CD8-positive, alpha-beta memory T cell (primary cell): Measurements from ENCODE around the gene GATD1. TPM values are rescaled to one million over a fixed set of nuclear protein-coding genes. Genes with fewer than 3 reads are reported as not detected.
A peak's percentile ranks its signal among the peaks of the same experiment; 100 is the strongest.

Experiments
- CTCF ChIA-PET: fragments of 350-600 bp; sonication (Branson Sonifier 250); formaldehyde crosslinking; loops from one replicate; lab custom pipeline; 2021; ENCODE audit warnings: antibody characterized with exemption; lab: Charles Lee
- POLR2A ChIA-PET: fragments of 350-600 bp; sonication (Branson Sonifier 250); formaldehyde crosslinking; loops from one replicate; lab custom pipeline; 2021; ENCODE audit warnings: antibody characterized with exemption; lab: Charles Lee
- DNase-seq, 5 donors: peaks; one replicate each; pipeline versions ENCODE4 v3.0.0 to v3.0.0-alpha.2; 2020 to 2022; ENCODE audit warnings: mixed read lengths in 1 of 5
- H3K27ac ChIP-seq: one replicate; pipeline ENCODE4 v1.7.0; 2013; ENCODE audit warnings: low read depth, mild to moderate bottlenecking, low read length, moderate library complexity
- H3K27me3 ChIP-seq: 2 replicates; pipeline ENCODE4 v1.7.0; 2013; ENCODE audit warnings: low read length, mild to moderate bottlenecking; ENCODE audit not compliant: insufficient read depth, poor library complexity, severe bottlenecking
- H3K36me3 ChIP-seq: 2 replicates; pipeline ENCODE4 v1.7.0; 2013; ENCODE audit warnings: mild to moderate bottlenecking, low read length, moderate library complexity; ENCODE audit not compliant: insufficient read depth
- H3K4me1 ChIP-seq: 2 replicates; pipeline ENCODE4 v1.7.0; 2013; ENCODE audit warnings: mild to moderate bottlenecking, low read length, moderate library complexity; ENCODE audit not compliant: insufficient read depth
- H3K4me3 ChIP-seq: 2 replicates; pipeline ENCODE4 v1.7.0; 2013; ENCODE audit warnings: mild to moderate bottlenecking, low read length
- H3K9me3 ChIP-seq: 2 replicates; pipeline ENCODE4 v1.7.0; 2013; ENCODE audit warnings: mild to moderate bottlenecking, low read length
- H3K27ac Mint-ChIP-seq, 8 donors: one replicate each; pipeline ENCODE4 v1.8.0; 2020 to 2021; ENCODE audit warnings: mixed read lengths in 8 of 8, mild to moderate bottlenecking in 6 of 8, inconsistent platforms in 3 of 8, moderate library complexity in 3 of 8
- H3K27me3 Mint-ChIP-seq, 2 donors: one replicate each; pipeline ENCODE4 v1.8.0; 2020 to 2021; ENCODE audit warnings: mixed read lengths in 2 of 2, mild to moderate bottlenecking in 1 of 2, moderate library complexity in 1 of 2
- H3K36me3 Mint-ChIP-seq, 3 donors: one replicate each; pipeline ENCODE4 v1.8.0; 2020 to 2021; ENCODE audit warnings: mixed read lengths in 3 of 3, inconsistent platforms in 1 of 3, mild to moderate bottlenecking in 1 of 3
- H3K4me1 Mint-ChIP-seq, 3 donors: one replicate each; pipeline ENCODE4 v1.8.0; 2020 to 2021; ENCODE audit warnings: mixed read lengths in 3 of 3, inconsistent platforms in 1 of 3, mild to moderate bottlenecking in 1 of 3
- H3K4me3 Mint-ChIP-seq, 7 donors: one replicate each; pipeline ENCODE4 v1.8.0; 2020 to 2021; ENCODE audit warnings: mixed read lengths in 7 of 7, mild to moderate bottlenecking in 6 of 7, moderate library complexity in 4 of 7, inconsistent platforms in 2 of 7
- H3K9me3 Mint-ChIP-seq, 5 donors: one replicate each; pipeline ENCODE4 v1.8.0; 2020 to 2022; ENCODE audit warnings: mixed read lengths in 5 of 5, mild to moderate bottlenecking in 3 of 5, moderate library complexity in 2 of 5, inconsistent platforms in 1 of 5
- polyA plus RNA-seq: library from polyadenylated mRNA; unstranded; fragments of 300-500 nt; fragmentation: Illumina TruSeq; gene quantifications from one replicate; pipeline ENCODE4 v1.2.3, GENCODE V29; 2021
- total RNA-seq, 2 experiments: library from RNA; stranded (reverse); gene quantifications; one replicate each; pipeline ENCODE4 v1.2.3, GENCODE V29; 2021

GATD1 gene
- total and polyA plus RNA-seq, 3 experiments from 2014 or later = 12.9 to 56.3 (median 53.0) TPM

GRCh38 chr11:818396-819128 is 41.3 kb upstream of the GATD1 start, which contains the start of gene PNPLA2:
Gene PNPLA2, plus strand, starts transcription at chr11:818914. Its CDS starts 805 bp downstream, at chr11:819719.
- CTCF ChIA-PET = interaction anchor here (0.7 to 1.9 kb wide), 8 partner anchors 8 to 23 kb away, joined by 3 to 5 read pairs (median 4); partner anchors contain the start of gene PIDD1

GRCh38 chr11:816433-816779 is 39.1 kb upstream of the GATD1 start:
- no peak for DNase-seq
- ChIA-PET CTCF (no interaction called here), POLR2A (no interaction called here)
- Histone ChIP-seq H3K9me3 (no peaks in the 10 kb centered on the region), H3K4me3 (no peak overlapping the region), H3K36me3 (peaks cover 17% of the 10 kb centered on the region), H3K27ac (no peak overlapping the region), H3K27me3 (no peaks in the 10 kb centered on the region), H3K4me1 (peaks cover 23% of the 10 kb centered on the region)
- H3K27ac Mint-ChIP-seq = no peak overlapping the region
- peaks cover 13 to 28% (median 15%) of the 10 kb centered on the region in 3 donors for H3K4me1 Mint-ChIP-seq
- peaks cover 0 to 30% (median 0%) of the 10 kb centered on the region in 3 donors for H3K36me3 Mint-ChIP-seq
- no peaks in the 10 kb centered on the region for H3K27me3 Mint-ChIP-seq
- H3K4me3 Mint-ChIP-seq = peak overlapping the region in 1 of 7 donors; percentile 48
- no peaks in the 10 kb centered on the region for H3K9me3 Mint-ChIP-seq

More at GRCh38 chr11:818396-819128, 41.3 kb upstream of the GATD1 start, which contains the start of gene PNPLA2:
- Mint-ChIP-seq H3K4me1 (peaks cover 6 to 18% (median 7%) of the 10 kb centered on the region in 3 donors), H3K27ac (peak within 1 kb of the TSS in 7 of 8 donors; percentile 60 to 94 (median 88)), H3K4me3 (peak within 1 kb of the TSS; percentile 84 to 95 (median 89)), H3K9me3 (no peaks in the 10 kb centered on the region), H3K36me3 (peaks cover 0 to 27% (median 0%) of the 10 kb centered on the region in 3 donors), H3K27me3 (no peaks in the 10 kb centered on the region)
- no peaks in the 10 kb centered on the region for H3K27me3 ChIP-seq
- peak within 1 kb of the TSS; percentile 75 for H3K27ac ChIP-seq
- no peaks in the 10 kb centered on the region for H3K9me3 ChIP-seq
- POLR2A ChIA-PET = interaction anchor here (0.7 to 2.7 kb wide), 15 partner anchors 8 to 611 kb away, joined by 3 to 38 read pairs (median 6); partner anchors contain the start of genes BET1L, CD151, POLR2L and RIC8A
- no peak for DNase-seq
- H3K4me3 ChIP-seq = peak within 1 kb of the TSS; percentile 84
- no peaks in the 10 kb centered on the region for H3K36me3 ChIP-seq
- peaks cover 21% of the 10 kb centered on the region for H3K4me1 ChIP-seq

- peaks cover 20% of the 10 kb centered on the region for H3K36me3 ChIP-seq
These were observed 38.6 kb upstream of the GATD1 start for GRCh38 chr11:815675-816432.

GRCh38 chr11:813456-814096 is 36.3 kb upstream of the GATD1 start:
- peaks cover 25 to 37% (median 25%) of the 10 kb centered on the region in 3 donors for H3K4me1 Mint-ChIP-seq
- H3K4me3 Mint-ChIP-seq = peak overlapping the region in 1 of 7 donors; percentile 67
- DNase-seq = no peak
- Histone ChIP-seq H3K27ac (no peak overlapping the region), H3K36me3 (peaks cover 20% of the 10 kb centered on the region), H3K9me3 (no peaks in the 10 kb centered on the region), H3K27me3 (no peaks in the 10 kb centered on the region), H3K4me1 (peaks cover 23% of the 10 kb centered on the region), H3K4me3 (no peak overlapping the region)
- H3K9me3 Mint-ChIP-seq = no peaks in the 10 kb centered on the region
- CTCF ChIA-PET = no interaction called here
- H3K27me3 Mint-ChIP-seq = no peaks in the 10 kb centered on the region
- POLR2A ChIA-PET = no interaction called here
- H3K27ac Mint-ChIP-seq = peak overlapping the region in 1 of 8 donors; percentile 50
- peaks cover 0 to 38% (median 2%) of the 10 kb centered on the region in 3 donors for H3K36me3 Mint-ChIP-seq

More at GRCh38 chr11:815675-816432, 38.6 kb upstream of the GATD1 start:
- H3K9me3 Mint-ChIP-seq = no peaks in the 10 kb centered on the region
- CTCF ChIA-PET = no interaction called here
- H3K4me1 Mint-ChIP-seq = peaks cover 14 to 29% (median 17%) of the 10 kb centered on the region in 3 donors
- H3K27ac Mint-ChIP-seq = no peak overlapping the region
- POLR2A ChIA-PET = no interaction called here
- peak overlapping the region in 1 of 7 donors; percentile 48 for H3K4me3 Mint-ChIP-seq
- H3K4me3 ChIP-seq = no peak overlapping the region
- peaks cover 0 to 32% (median 2%) of the 10 kb centered on the region in 3 donors for H3K36me3 Mint-ChIP-seq
- DNase-seq = no peak
- no peaks in the 10 kb centered on the region for H3K9me3 ChIP-seq
- H3K27me3 Mint-ChIP-seq = no peaks in the 10 kb centered on the region
- H3K4me1 ChIP-seq = peaks cover 23% of the 10 kb centered on the region
- H3K27ac ChIP-seq = no peak overlapping the region
- no peaks in the 10 kb centered on the region for H3K27me3 ChIP-seq

- H3K4me3 ChIP-seq = no peak overlapping the region
- H3K36me3 ChIP-seq = peaks cover 20% of the 10 kb centered on the region
- Mint-ChIP-seq H3K4me1 (peaks cover 26 to 40% (median 30%) of the 10 kb centered on the region in 3 donors), H3K27ac (peak overlapping the region in 3 of 8 donors; percentile 43 to 100 (median 84)), H3K36me3 (peaks cover 0 to 38% (median 2%) of the 10 kb centered on the region in 3 donors), H3K9me3 (no peaks in the 10 kb centered on the region), H3K4me3 (peak overlapping the region in 1 of 7 donors; percentile 100), H3K27me3 (no peaks in the 10 kb centered on the region)
- ChIA-PET CTCF (no interaction called here), POLR2A (no interaction called here)
- no peak for DNase-seq
- H3K4me1 ChIP-seq = peaks cover 26% of the 10 kb centered on the region
- H3K27ac ChIP-seq = no peak overlapping the region
- no peaks in the 10 kb centered on the region for H3K9me3 ChIP-seq
- H3K27me3 ChIP-seq = no peaks in the 10 kb centered on the region
These were observed 35.8 kb upstream of the GATD1 start for GRCh38 chr11:813072-813455.

GRCh38 chr11:812390-812789 is 35.1 kb upstream of the GATD1 start:
- H3K9me3 Mint-ChIP-seq = no peaks in the 10 kb centered on the region
- Histone ChIP-seq H3K36me3 (peaks cover 20% of the 10 kb centered on the region), H3K4me3 (no peak overlapping the region), H3K27ac (no peak overlapping the region), H3K9me3 (no peaks in the 10 kb centered on the region), H3K4me1 (peaks cover 26% of the 10 kb centered on the region), H3K27me3 (no peaks in the 10 kb centered on the region)
- H3K36me3 Mint-ChIP-seq = peaks cover 0 to 38% (median 2%) of the 10 kb centered on the region in 3 donors
- peak overlapping the region in 3 of 7 donors; percentile 24 to 100 (median 52) for H3K4me3 Mint-ChIP-seq
- ChIA-PET CTCF (interaction anchor here (1.0 kb wide), 1 partner anchor 16 kb away, joined by 3 read pairs; no protein-coding TSS in a partner anchor), POLR2A (no interaction called here)
- peak overlapping the region in 5 of 8 donors; percentile 63 to 100 (median 84) for H3K27ac Mint-ChIP-seq
- no peaks in the 10 kb centered on the region for H3K27me3 Mint-ChIP-seq
- no peak for DNase-seq
- H3K4me1 Mint-ChIP-seq = peaks cover 30 to 44% (median 34%) of the 10 kb centered on the region in 3 donors

- Histone ChIP-seq H3K4me3 (no peak overlapping the region), H3K9me3 (no peaks in the 10 kb centered on the region), H3K27ac (peak overlapping the region; percentile 92), H3K27me3 (no peaks in the 10 kb centered on the region), H3K36me3 (peaks cover 20% of the 10 kb centered on the region), H3K4me1 (peaks cover 26% of the 10 kb centered on the region)
- no peak for DNase-seq
- ChIA-PET CTCF (interaction anchor here (0.9 to 1.3 kb wide), 3 partner anchors 11 to 23 kb away, joined by 3 read pairs; no protein-coding TSS in a partner anchor), POLR2A (interaction anchor here (1.8 kb wide), 1 partner anchor 8 kb away, joined by 25 read pairs; the partner anchor contains the start of gene PNPLA2)
- H3K9me3 Mint-ChIP-seq = no peaks in the 10 kb centered on the region
- H3K27me3 Mint-ChIP-seq = no peaks in the 10 kb centered on the region
- H3K27ac Mint-ChIP-seq = peak overlapping the region; percentile 61 to 100 (median 92)
- H3K4me3 Mint-ChIP-seq = peak overlapping the region; percentile 84 to 100 (median 95)
- H3K36me3 Mint-ChIP-seq = peaks cover 0 to 38% (median 2%) of the 10 kb centered on the region in 3 donors
- peaks cover 30 to 44% (median 34%) of the 10 kb centered on the region in 3 donors for H3K4me1 Mint-ChIP-seq
These were observed 34.4 kb upstream of the GATD1 start for GRCh38 chr11:811446-812245.
